ENCODE results near the gene BRD9. TPM values are rescaled to one million over a fixed set of nuclear protein-coding genes. Genes with fewer than 3 reads are reported as not detected.
"Not testable (repeated sequence)": the region's sequence is repeated elsewhere in the genome, so short reads cannot be mapped to it uniquely, and the experiment has no call there.

BRD9 gene
- total RNA-seq, 1 experiment from 2014 or later: 68.7 TPM

DNA sequence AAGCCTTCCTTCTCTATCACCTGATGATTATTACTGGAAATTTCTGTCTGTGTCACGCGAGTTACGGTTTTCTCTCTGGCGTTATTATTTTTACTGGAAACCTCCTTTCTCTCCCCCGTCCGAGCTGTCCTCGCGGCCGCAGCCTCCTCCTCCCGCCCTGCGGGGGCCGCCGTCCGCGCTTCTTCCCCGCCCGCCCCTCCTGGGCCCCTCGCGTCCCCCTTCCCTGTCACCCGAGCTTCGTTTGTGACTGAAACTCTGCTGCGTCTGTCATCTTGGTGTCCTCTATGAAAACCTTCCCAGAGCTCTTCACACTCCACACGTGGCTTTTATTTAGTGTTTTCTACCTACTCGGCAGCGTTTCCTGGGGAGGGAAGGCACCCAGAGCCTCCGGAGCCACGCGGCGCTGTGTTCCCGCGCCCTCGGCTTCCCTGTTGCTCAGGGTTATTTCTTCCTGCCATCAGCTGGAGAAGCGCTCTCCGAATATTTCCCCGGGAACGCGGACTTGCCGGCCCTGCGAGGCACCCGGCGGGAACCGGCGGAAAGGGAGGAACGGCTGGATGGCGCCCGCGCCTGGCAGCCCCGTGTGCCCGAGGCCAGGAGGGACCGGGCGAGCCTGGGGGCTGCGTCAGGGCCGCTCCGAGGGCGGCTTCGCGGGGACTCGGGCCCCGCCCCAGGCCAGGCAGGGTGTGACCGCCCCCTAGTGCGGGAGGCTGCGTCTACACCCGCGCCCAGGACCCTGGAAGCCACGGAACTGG is 34.0 kb upstream of the BRD9 start:
- in situ Hi-C loops (cut with HindIII; ENCODE audit: low sequenced_read_pairs): no loop called here
- no peak for DNase-seq (ENCODE audit: low spot score)

DNA sequence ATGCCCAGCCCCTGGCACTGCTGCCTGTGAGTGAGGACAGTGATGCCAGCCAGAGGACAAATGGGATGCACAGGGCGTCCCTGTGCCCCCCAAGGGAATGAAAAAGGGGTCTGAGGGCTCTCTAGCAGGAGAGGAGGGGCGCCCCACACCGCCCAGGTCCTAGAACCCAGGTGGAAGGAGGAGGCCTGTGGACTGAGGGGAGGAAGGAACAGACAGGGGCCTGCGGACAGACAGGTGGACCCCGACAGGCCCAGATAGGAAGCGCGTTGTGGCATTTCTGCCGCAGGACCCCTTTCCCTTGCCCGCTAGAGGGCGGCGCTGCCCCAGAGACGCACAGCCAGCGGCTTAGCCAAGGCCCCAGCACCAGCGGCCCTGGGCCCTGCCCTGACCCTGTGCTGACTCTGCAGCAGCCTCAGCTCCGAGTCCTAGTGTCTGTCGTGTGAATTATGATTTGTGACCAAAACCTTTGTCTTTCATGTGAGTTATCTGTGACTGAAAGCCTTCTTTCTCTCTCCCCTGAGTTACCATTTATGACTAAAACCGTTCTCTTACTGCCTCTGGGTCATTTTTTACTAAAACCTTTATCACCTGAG is 30.8 kb upstream of the BRD9 start:
- in situ Hi-C loops (cut with HindIII; ENCODE audit: low sequenced_read_pairs): loop anchor here (25.0 kb wide), 1 partner anchor 261 kb away; no protein-coding TSS in a partner anchor
- DNase-seq (ENCODE audit: low spot score): peak; percentile 34

DNA sequence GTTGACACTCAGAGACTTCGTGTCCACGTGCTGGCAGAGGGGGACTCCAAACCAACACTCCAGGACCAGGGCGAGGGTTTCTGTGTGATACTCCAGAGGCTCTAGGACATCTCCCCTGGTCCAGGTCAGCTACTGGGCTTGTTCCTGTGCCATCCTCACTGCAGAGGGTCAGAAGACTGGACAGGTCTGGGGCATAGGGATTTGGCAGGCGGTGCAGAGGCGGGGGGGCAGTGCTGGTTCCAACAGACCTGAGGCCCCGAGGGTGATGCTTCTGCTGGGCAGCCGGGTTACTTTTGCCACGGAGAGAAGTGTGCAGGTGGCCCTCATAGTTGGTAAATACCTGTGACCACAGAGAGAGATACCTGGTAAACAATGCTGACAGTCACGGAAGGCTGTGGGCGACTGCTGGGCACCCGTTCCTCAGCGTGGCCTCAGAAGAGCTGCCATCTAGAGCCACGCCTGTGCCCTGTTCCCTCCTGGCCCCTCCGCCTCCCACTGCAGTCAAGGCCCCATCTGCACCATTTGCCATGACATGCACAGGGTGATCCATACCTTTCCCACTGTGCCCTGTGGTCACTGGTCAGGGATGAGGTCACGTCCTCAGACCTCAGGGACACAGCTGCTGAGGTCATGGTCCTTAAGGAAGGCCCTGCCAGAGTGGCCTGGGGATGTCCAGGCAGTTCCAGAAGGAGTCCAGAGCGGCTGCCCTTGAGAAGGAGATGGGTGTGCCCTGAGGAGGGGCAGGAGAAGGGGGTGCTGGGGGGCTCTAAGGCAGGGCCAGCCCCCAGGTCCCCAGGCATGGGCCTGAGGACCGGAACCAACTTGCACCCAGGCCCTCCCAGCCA is 30.1 kb upstream of the BRD9 start:
- in situ Hi-C loops (cut with HindIII; ENCODE audit: low sequenced_read_pairs): loop anchor here (25.0 kb wide), 1 partner anchor 260 kb away; no protein-coding TSS in a partner anchor
- no peak for DNase-seq (ENCODE audit: low spot score)

DNA sequence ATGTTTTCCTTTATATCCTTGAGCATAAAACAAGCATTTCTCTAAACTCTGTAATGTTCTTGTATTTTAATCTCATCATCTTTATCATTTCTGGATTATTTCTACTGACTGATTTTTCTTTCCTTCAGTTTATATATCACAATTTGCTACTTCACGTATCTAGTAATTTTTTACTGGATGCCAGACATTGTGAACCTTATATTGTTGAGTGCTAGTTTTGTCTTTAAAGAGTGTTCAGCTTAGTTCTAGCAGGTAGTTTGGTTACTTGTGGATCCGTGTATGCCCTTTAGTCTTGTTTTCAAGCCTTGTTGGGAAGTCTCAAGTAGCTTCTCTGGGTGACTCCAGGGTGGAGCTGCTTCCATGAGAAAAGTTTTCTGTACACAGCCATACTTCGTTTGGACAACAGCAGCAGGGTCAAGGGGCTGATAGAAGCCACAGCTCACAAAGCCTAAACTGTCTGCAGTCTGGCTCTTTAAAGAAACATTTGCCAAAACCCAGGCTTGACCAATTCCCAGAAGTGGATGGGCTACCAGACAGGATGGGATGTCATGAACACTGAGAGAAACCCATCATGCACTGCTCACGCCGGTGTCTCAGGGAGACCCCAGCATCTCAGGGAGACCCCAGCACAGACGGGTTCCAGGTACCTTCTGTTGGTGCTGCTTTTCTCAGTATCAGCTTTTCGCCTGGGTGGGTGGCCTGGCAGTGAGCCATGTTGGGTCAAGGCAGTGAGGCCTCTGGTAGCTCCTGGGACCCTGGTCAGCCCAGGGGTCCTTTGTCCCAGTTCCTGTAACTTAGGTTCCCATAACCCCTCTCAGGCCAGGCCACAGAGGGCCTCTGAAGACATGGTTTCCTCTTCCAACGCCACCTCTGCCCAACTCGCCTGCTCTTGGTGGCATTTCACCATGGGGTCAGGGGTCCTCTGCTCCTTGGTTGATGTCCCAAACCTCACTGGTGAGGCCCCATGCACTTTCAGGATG is 29.1 kb upstream of the BRD9 start:
- in situ Hi-C loops (cut with HindIII; ENCODE audit: low sequenced_read_pairs): loop anchor here (25.0 kb wide), 1 partner anchor 259 kb away; no protein-coding TSS in a partner anchor
- DNase-seq (ENCODE audit: low spot score): no peak

DNA sequence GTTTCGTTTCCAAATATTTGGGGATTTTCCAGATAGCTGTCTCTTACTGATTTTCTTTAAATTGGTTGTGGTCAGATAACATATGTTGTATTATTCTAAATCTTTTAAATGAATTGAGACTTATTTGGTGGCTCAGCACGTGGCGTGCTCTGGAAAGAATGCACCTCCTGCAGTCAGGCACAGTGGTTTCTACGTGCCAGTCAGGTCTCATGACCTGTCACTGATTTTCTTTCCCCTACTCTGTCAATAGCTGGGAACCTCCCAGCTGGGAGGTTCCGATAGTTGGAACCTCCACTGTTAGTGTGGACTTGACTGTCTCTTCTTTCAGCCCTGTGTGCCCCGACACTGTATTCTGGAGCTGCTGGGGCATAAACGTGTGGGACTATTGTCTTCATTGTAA is 27.7 kb upstream of the BRD9 start:
- no peak for DNase-seq (ENCODE audit: low spot score)
- in situ Hi-C loops (cut with HindIII; ENCODE audit: low sequenced_read_pairs): loop anchor here (25.0 kb wide), 1 partner anchor 258 kb away; no protein-coding TSS in a partner anchor

DNA sequence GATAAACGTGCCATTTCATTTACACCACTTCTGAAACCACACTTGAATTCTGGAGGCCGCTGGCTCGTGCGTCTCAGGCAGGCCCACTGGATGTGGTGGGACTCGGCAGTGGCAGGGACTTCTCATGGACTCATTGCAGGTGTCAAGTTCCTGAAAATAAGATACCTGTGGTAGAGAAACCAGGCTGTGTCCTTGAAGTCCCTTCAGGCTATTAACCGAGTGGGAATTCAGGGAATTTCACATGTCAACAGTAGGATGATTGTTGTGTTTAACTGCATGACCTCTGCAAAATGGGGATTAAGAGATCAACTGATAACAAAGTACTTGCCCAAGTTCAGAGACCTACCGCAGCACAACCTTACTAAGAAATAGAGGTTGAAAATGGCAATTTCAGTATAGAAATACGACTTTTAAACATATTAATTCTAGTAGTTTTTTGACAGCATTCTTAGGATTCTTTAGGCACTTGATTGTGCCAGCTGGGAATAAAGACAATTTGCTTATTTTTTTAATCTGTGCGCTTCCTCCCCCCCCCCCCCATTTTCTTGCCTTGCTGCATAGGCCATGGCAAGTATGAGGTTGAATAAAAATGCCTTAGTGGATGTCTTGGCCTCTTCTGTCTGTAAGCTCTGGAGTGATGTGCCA is 26.9 kb upstream of the BRD9 start:
- no peak for DNase-seq (ENCODE audit: low spot score)
- in situ Hi-C loops (cut with HindIII; ENCODE audit: low sequenced_read_pairs): loop anchor here (25.0 kb wide), 1 partner anchor 257 kb away; no protein-coding TSS in a partner anchor

DNA sequence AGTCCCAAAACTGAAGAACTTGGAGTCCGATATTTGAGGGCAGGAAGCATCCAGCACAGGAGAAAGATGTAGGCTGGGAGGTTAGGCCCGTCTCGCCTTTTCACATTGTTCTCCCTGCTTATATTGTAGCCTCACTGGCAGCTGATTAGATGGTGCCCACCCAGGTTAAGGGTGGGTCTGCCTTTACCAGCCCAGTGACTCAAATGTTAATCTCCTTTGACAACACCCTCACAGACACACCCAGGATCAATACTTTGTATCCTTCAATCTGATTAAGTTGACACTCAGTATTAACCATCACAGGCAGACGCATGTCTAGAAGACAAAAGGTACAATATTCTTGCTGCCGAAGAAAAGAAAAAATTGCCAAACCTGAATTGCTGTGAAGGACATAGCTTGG is 26.1 kb upstream of the BRD9 start:
- in situ Hi-C loops (cut with HindIII; ENCODE audit: low sequenced_read_pairs): loop anchor here (25.0 kb wide), 1 partner anchor 256 kb away; no protein-coding TSS in a partner anchor
- not testable (repeated sequence) for DNase-seq (ENCODE audit: low spot score)

DNA sequence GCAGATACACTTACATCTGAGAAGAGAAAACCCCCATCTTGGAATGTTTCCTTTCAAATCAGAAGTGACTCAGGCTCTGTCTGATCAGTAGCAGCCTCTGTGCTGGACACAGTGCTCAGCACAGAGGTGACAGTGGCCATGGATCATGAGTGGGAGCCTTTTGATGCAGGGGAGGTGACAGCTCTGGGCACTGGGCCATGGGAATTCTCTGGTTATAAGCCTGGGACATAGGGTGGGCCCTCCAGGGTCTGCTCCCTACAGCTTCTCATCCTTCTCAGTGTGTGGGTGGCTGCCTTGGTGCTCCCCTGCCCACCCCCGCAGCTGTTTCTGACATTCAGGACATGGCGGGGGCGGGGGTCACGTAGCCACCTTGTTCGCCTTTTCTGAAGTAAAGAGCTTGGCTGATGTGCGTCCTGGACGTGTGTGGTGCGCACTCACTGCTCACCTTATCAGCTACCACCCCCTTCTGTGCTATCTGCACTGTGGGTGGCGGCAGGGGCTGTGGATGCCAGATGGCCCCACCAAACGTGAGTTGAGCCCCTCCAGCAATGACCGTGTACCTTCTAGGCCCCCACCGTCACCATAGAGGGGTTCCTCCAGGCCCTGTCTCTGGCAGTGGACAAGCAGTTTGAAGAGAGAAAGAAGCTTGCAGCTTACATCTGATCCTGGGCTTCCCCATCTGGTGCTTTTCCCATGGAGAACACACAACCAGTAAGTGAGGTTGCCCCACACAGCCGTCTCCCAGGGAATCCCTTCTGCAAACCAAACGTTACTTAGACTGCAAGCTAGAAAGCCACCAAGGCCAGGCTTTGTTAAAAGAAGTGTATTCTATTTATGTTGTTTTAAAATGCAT is 24.1 kb upstream of the BRD9 start:
- no peak for DNase-seq (ENCODE audit: low spot score)
- in situ Hi-C loops (cut with HindIII; ENCODE audit: low sequenced_read_pairs): loop anchor here (25.0 kb wide), 1 partner anchor 254 kb away; no protein-coding TSS in a partner anchor

DNA sequence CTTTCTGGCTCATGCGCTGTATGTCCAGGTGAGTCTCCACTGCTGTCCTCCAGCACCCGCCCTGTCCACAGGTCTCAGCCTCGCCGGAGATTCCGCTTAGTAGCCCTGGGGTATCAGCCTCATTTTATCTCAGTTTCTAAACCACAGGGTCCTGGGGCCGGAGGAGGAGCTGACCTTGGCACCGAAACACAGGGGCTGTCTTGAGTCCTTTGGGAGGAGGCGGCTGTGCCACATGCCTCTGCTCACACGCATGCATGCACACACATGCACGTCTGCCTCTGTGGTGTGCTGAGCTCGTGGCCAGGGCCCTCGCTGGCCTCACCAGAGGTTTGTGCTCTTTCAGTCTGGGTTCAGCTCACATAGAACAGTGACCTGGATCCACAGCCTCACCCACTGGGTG is 23.3 kb upstream of the BRD9 start:
- in situ Hi-C loops (cut with HindIII; ENCODE audit: low sequenced_read_pairs): loop anchor here (25.0 kb wide), 1 partner anchor 254 kb away; no protein-coding TSS in a partner anchor
- DNase-seq (ENCODE audit: low spot score): no peak

DNA sequence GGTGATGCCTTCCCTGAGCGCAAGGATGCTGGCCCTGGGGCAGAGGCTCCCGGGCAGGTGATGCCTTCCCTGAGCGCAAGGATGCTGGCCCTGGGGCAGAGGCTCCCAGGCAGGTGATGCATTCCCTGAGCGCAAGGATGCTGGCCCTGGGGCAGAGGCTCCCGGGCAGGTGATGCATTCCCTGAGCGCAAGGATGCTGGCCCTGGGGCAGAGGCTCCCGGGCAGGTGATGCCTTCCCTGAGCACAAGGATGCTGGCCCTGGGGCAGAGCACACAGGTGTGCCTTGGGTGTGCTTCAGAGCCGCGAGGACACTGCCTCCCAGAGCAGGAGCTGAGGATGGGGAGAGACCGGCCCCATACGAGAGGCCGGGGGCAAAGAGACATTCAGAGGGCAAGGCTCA is 22.7 kb upstream of the BRD9 start:
- in situ Hi-C loops (cut with HindIII; ENCODE audit: low sequenced_read_pairs): loop anchor here (25.0 kb wide), 1 partner anchor 253 kb away; no protein-coding TSS in a partner anchor

DNA sequence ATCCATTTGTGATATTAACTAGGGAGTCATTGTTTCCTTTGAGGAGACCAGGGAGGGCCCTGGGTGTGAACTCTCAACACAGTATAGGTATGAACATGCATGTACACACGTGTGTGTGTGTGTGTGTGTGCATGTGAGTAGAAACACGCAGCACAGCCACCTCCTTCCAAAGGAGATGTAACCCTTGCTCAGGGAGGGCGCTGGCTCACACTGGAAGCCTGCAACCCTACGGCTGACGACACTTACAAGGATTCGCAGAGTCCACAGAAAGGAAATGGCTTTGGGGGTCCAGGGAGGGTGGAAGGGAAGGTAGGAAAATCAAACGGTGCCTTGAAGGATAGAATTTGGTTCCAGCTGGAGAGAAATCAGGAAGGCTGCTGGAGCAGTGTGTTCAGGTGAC is 22.0 kb upstream of the BRD9 start:
- in situ Hi-C loops (cut with HindIII; ENCODE audit: low sequenced_read_pairs): loop anchor here (25.0 kb wide), 1 partner anchor 252 kb away; no protein-coding TSS in a partner anchor
- DNase-seq (ENCODE audit: low spot score): no peak

More for the DNA sequence above, 22.7 kb upstream of the BRD9 start:
- DNase-seq (ENCODE audit: low spot score): not testable (repeated sequence)

DNA sequence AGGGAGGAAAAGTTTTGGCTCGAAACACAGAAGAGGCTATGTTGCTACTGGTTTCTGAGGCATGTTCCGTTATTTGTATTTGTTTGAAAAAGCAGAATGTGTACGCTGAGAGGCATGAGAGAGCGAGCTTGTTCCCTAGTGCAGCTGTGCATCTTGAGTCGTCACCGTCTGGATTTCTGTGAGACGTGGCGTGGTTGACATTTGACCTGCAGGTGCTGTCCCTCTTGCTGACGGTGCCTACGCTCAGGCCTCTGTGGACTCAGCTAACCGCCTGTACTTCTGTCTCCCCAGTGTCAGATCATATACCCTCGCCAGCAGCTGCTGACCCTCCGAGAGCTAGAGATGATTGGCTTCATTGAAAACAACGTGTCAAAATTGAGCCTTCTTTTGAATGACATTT is 21.6 kb upstream of the BRD9 start:
- in situ Hi-C loops (cut with HindIII; ENCODE audit: low sequenced_read_pairs): loop anchor here (25.0 kb wide), 1 partner anchor 252 kb away; no protein-coding TSS in a partner anchor
- no peak for DNase-seq (ENCODE audit: low spot score)

DNA sequence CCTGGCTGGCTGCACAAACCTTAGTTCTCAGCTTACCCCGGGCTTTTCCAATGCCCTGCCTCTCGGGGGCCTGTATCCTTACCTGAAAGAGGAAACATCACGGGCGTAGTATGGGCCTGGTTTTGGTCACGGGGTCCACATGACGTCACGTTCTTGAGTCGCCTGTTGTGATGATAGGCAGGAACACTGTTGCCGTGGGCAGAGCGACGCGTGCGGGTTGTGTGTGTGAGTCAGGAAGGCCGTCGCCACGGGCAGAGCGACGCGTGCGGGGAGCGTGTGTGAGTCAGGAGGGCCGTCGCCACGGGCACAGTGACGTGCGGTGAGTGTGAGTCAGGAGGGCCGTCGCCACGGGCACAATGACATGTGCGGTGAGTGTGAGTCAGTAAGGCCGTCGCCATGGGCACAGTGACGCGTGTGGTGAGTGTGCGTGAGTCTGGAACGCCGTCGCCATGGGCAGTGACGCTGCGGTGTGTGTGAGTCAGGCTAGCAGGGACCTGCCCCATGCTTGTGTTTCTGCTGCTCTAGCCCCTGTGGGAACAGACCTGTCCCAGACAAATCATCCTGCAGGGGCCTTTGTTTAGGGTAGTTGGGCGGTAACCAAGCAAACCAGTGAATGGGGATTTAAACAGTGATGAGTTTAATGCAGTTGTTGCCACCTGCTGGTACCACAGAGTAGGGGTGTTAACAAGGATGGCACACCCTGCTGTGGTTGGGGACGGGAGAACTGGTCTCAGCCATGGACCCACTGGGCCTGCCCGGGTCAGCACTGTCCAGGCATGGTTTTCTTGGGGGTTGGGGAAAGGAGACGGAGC is 19.9 kb upstream of the BRD9 start:
- in situ Hi-C loops (cut with HindIII; ENCODE audit: low sequenced_read_pairs): loop anchor here (25.0 kb wide), 1 partner anchor 250 kb away; no protein-coding TSS in a partner anchor
- DNase-seq (ENCODE audit: low spot score): no peak

DNA sequence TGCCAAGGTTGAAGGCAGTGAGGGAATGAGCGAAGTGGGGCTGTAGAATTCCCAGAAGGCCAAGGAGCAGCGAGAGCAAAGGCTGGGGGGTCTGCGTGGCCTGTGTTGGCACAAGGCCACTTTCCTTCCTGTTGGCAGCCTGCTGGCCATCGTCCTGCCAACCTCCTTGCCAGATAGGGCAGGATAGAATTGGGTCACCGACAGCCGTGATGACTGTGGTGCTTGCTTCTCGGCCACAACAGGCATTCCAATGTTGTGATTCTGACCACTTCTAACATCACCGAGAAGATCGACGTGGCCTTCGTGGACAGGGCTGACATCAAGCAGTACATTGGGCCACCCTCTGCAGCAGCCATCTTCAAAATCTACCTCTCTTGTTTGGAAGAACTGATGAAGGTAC is 19.0 kb upstream of the BRD9 start:
- in situ Hi-C loops (cut with HindIII; ENCODE audit: low sequenced_read_pairs): loop anchor here (25.0 kb wide), 1 partner anchor 249 kb away; no protein-coding TSS in a partner anchor
- DNase-seq (ENCODE audit: low spot score): peak; percentile 49

DNA sequence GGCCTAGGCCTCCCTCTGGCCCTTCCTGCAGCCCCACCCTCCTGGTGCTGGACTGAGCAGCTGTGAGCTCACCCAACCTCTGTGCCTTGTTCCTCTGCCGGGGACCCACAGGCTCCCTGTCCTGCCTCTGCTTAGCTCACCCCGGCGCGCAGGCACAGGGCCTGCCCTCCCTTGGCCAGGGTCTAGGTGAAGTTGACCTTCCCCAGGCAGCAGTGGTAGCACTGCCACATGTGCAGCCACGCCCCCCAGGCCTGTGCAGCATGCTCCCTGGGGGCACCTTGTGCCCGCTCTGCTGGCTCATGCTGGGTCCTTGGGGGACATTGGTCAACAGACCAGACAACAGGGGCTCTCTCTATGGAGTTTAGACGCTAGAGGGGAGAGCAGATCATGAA is 18.2 kb upstream of the BRD9 start:
- in situ Hi-C loops (cut with HindIII; ENCODE audit: low sequenced_read_pairs): loop anchor here (25.0 kb wide), 1 partner anchor 248 kb away; no protein-coding TSS in a partner anchor
- DNase-seq (ENCODE audit: low spot score): no peak
